HG03520 (cell line): ENCODE measurements around the gene ELOF1.
"Not testable (repeated sequence)": the region's sequence is repeated elsewhere in the genome, so short reads cannot be mapped to it uniquely, and the experiment has no call there.

ENCODE experiments used
- ATAC-seq: cut with Tn5 transposase; IDR thresholded peaks from one replicate; pipeline ENCODE4 v1.9.1; 2021; ENCODE audit warnings: mild to moderate bottlenecking, moderate library complexity; ENCODE audit not compliant: unreplicated experiment

The ELOF1 gene

GRCh38 chr19:11573354-11573753, 14.3 kb upstream of the ELOF1 start:
- ATAC-seq, result not testable (repeated sequence)

GRCh38 chr19:11570039-11570462, 11.0 kb upstream of the ELOF1 start:
- no peak for ATAC-seq

GRCh38 chr19:11566164-11566563, 7.1 kb upstream of the ELOF1 start:
- ATAC-seq, result no peak

- ATAC-seq, result not testable (repeated sequence)
Observed at GRCh38 chr19:11565649-11565980, 6.6 kb upstream of the ELOF1 start.

- ATAC-seq, result not testable (repeated sequence)
Observed at GRCh38 chr19:11564082-11564807, 5.2 kb upstream of the ELOF1 start.

GRCh38 chr19:11563532-11563931, 4.5 kb upstream of the ELOF1 start:
- ATAC-seq, result no peak

- ATAC-seq, result no peak
Observed at GRCh38 chr19:11560404-11561051, 1.5 kb upstream of the ELOF1 start.

- ATAC-seq, result no peak
Observed at GRCh38 chr19:11556634-11557420, 2.2 kb downstream of the ELOF1 start.

GRCh38 chr19:11555246-11555645, 3.8 kb downstream of the ELOF1 start:
- ATAC-seq, result no peak

GRCh38 chr19:11554160-11554559, 4.9 kb downstream of the ELOF1 start:
- ATAC-seq, result no peak

- no peak for ATAC-seq
Observed at GRCh38 chr19:11552666-11553372, 6.2 kb downstream of the ELOF1 start.

GRCh38 chr19:11551603-11552235, 7.3 kb downstream of the ELOF1 start:
- no peak for ATAC-seq

- no peak for ATAC-seq
Observed at GRCh38 chr19:11550265-11550664, 8.8 kb downstream of the ELOF1 start.

- no peak for ATAC-seq
Observed at GRCh38 chr19:11549386-11549953, 9.6 kb downstream of the ELOF1 start.

GRCh38 chr19:11547929-11548700, 10.9 kb downstream of the ELOF1 start:
- ATAC-seq, result no peak

- no peak for ATAC-seq
Observed at GRCh38 chr19:11541238-11541637, 17.8 kb downstream of the ELOF1 start.

- no peak for ATAC-seq
Observed at GRCh38 chr19:11540645-11541044, 18.4 kb downstream of the ELOF1 start.

GRCh38 chr19:11539495-11540365, 19.3 kb downstream of the ELOF1 start:
- no peak for ATAC-seq
